GM12801 (cell line): Measurements from ENCODE around the gene NDUFS6.

ENCODE experiments used
- TF ChIP-seq, protein P1 (sequence below): IDR thresholded peaks from one replicate; pipeline ENCODE4 v1.5.1; 2011; ENCODE audit warnings: control low read depth; ENCODE audit not compliant: insufficient read length; ENCODE audit errors: extremely low read depth

NDUFS6 gene

DNA sequence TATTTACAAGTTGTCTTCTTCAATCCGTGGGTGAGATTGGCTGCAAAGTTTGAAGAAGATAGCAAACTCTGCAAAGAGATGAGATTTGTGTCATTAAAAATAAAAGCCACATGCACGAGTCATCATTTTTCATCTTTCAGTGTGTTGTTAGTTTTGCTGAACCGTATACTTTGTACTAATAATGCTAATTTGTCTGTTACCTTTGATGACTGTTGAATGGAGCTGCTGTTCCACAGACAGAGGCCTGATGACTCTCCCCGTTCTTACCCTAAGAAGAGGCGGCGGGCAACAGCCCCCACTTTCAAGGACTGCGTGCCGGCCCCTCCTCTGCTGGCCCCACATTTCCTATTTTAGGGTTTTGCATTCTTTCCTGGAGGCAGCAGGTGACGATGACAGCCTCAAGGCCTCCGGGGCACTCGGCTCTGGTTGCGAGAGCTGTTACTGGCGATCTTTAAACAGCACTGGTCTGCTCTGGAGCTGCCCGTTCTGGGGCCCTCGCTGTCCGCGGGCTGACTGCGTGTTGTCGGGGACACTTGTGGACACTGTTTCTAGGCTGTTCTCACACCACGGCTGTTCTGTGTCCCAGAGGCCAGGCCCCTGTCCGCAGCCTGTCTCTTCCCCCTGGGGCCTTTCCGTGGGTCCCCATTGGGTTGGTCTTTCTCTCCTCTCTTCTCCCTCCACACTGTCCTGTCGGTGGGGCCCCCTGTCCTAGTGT is 35.1 kb downstream of the NDUFS6 start:
- TF ChIP-seq, protein P1, sequence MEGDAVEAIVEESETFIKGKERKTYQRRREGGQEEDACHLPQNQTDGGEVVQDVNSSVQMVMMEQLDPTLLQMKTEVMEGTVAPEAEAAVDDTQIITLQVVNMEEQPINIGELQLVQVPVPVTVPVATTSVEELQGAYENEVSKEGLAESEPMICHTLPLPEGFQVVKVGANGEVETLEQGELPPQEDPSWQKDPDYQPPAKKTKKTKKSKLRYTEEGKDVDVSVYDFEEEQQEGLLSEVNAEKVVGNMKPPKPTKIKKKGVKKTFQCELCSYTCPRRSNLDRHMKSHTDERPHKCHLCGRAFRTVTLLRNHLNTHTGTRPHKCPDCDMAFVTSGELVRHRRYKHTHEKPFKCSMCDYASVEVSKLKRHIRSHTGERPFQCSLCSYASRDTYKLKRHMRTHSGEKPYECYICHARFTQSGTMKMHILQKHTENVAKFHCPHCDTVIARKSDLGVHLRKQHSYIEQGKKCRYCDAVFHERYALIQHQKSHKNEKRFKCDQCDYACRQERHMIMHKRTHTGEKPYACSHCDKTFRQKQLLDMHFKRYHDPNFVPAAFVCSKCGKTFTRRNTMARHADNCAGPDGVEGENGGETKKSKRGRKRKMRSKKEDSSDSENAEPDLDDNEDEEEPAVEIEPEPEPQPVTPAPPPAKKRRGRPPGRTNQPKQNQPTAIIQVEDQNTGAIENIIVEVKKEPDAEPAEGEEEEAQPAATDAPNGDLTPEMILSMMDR, result no peak

DNA sequence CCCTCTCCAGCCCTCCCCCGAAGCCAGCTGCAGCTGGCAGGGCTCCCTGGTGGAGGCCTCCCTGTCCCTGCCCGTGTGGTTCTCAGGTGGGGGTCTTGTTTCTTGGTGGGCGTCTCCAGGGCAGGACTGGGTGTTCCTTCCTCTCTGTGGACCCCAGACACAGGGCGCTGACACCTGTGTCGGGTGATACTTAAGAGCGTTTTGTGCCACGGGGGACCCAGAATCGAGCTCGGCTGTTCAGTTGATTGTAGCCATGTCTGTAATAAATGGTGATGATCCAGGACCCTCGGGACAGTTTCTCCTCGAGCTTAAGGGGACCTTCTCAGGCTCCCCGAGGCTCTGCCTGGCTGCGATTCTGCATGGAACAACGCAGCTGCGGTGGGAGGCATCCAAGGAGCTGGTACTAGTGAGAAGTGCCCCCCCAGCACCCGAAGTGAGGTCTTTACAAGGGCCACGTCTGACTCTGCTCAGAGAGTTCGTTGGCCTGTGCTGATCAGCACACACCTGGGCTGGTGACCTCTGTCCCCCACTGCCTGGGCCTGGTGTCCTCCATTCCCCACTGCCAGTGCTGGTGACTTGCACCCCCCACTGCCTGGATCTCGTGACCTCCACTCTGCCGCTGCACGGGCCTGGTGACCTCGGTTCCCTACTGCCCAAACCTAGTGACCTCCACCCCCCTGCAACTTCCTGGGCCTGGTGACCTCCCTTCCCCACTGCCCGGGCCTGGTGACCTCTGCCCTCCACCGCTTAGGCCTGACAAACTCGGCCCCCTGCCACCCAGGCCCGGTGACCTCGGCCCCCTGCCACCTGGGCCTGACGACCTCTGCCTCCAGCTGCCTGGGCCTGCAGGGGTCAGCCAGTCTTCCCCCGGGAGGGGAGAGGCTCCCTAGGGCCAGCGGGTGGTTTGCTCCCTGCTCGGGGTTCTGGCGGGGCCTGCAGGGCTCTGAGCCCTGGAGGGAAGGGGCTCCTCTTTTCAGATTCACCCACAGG is 36.0 kb downstream of the NDUFS6 start:
- TF ChIP-seq, protein P1, result no peak

DNA sequence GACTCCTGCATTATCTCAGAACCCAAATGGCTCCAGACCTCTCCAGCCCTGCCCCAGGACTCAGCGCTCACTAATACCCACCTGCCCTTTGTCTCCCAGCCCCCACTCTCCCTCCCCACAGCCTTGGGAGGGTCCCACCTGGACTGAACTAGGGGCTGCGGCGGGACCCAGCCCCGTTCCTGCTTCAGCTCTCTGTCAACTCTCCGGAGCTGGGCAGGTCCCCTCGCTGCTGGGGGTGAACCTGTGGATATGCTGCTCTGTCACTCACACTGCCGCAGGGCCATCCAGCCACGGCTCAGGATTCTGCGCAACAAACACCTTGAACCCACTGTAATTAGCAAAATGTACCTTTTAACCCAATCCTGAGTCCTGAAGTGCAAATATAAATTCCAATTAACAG is 36.8 kb downstream of the NDUFS6 start:
- TF ChIP-seq, protein P1, result no peak

DNA sequence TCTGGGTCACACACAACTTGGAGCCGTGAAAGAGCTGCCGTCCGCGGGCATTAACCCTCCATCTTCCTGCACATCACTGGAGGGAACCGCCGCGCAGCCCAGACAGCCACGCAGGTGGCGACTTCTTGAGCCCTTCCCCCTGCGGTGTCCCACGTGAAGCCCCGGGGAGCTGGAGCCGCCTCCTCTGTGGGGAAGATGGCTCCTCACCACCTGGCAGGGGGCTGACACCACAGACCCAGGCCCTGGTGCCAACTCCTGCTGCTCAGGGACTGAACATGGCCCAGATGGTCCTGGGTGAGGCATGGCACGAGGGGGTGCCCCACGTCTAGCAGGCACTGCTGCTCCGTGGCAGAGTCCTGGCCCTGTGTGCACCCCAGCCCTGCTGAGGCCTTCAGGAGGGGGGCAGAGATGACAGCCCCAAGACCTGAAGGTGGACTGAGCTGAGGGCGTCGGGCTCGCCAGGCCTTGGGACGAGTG is 38.9 kb downstream of the NDUFS6 start:
- TF ChIP-seq, protein P1, result no peak

DNA sequence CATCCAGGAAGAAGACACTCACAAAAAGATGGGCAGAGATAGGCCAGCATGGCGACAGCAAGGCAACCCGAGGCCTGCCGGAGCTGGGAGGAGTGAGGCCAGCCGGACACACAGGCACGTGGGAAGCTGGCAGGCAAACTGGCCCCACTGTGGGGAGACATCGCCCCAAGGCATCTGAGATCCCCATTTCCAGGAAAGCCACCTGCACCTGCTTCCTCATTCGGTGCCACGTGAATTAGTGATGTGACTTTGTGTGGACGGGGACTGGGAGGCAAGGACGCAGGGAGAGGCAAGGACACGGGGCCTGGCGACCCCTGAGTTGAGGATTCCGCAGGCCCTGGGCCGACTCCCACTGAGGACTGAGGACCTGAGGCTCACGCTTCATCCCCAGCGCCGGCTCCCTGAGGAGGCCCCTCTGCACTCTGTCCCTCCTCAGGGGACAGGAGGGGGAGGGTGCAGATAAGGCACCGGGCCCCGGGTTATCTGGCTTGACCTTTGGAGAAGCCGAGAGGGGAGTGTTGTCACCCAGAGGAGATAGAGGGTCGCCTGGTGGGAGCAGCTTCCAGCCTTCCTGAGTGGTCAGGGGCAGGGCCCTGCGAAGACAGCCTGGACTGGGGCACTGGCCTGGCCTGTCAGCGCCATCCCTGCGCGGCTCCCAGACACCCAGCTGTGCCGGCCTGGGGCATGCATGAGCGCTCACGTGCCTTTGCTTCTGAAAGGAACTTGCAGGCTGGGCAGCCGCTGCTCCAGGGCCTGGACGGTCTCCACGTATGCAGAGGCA is 39.7 kb downstream of the NDUFS6 start:
- TF ChIP-seq, protein P1, result no peak

DNA sequence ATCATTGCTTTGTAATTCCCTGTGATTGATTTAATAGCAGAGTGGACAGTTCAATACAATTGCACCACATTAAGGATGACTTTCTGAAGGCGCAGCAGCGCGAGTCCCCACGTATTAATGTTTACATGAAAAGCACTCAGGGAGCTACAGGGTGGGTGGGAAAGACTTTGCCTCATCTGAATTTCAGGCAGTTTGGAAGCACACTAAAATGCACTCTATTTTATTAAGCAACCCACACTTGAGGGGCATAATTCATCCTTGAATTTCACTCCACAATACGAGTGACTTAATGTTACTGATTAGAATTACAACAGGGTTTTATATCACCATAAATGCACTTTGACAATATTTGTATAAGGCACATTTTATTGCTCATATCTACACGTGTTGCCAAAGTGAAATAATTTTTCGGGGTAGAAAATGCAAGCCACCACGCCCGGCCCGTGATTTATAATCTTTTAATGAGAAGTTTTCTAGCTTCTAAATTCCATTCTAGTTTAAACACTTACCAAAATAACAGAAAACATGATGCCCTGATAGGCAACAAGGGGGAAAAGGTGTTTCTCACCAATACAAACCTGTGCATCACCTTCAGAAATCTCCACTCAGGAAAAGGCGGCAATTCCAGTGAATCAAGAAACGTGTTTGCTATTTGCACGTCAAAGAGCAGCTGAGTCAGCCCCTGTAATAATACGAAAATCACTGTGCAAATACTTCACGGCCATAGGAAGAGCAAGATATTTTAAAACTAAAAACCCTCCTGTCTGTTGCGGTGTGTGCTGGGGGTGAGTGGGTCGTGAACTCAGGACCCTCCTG is 41.0 kb downstream of the NDUFS6 start:
- TF ChIP-seq, protein P1, result no peak
